C4-2B (cell line): ENCODE results near the gene ADGB.
A peak's percentile ranks its signal among the peaks of the same experiment; 100 is the strongest.

ENCODE experiments used
- H3K27ac ChIP-seq: fragments of 450-650 bp; 2 replicates; pipeline ENCODE4 v1.5.1; 2017
- ZFX ChIP-seq: fragments of 450-650 bp; IDR thresholded peaks from 2 replicates; pipeline ENCODE4 v1.6.1; 2017
- TF ChIP-seq, protein P1 (sequence below): fragments of 450-650 bp; conservative IDR thresholded peaks from 2 replicates; pipeline ENCODE4 v1.5.1; 2017; ENCODE audit warnings: mild to moderate bottlenecking

ADGB gene

GRCh38 chr6:146700078-146700686 is 101.4 kb downstream of the ADGB start:
- H3K27ac ChIP-seq = no peak overlapping the region
- TF ChIP-seq, protein P1, sequence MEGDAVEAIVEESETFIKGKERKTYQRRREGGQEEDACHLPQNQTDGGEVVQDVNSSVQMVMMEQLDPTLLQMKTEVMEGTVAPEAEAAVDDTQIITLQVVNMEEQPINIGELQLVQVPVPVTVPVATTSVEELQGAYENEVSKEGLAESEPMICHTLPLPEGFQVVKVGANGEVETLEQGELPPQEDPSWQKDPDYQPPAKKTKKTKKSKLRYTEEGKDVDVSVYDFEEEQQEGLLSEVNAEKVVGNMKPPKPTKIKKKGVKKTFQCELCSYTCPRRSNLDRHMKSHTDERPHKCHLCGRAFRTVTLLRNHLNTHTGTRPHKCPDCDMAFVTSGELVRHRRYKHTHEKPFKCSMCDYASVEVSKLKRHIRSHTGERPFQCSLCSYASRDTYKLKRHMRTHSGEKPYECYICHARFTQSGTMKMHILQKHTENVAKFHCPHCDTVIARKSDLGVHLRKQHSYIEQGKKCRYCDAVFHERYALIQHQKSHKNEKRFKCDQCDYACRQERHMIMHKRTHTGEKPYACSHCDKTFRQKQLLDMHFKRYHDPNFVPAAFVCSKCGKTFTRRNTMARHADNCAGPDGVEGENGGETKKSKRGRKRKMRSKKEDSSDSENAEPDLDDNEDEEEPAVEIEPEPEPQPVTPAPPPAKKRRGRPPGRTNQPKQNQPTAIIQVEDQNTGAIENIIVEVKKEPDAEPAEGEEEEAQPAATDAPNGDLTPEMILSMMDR = peak; percentile 79
- no peak for TF ChIP-seq ZFX

GRCh38 chr6:146701632-146702031 is 102.9 kb downstream of the ADGB start:
- TF ChIP-seq, protein P1 = no peak
- TF ChIP-seq ZFX = no peak
- H3K27ac ChIP-seq = no peak overlapping the region

- TF ChIP-seq ZFX = no peak
- TF ChIP-seq, protein P1 = no peak
- no peak overlapping the region for H3K27ac ChIP-seq
Observed at GRCh38 chr6:146709036-146709622, 110.4 kb downstream of the ADGB start.

GRCh38 chr6:146719387-146719786 is 120.6 kb downstream of the ADGB start:
- TF ChIP-seq, protein P1 = no peak
- TF ChIP-seq ZFX = no peak
- no peak overlapping the region for H3K27ac ChIP-seq

- no peak for TF ChIP-seq ZFX
- TF ChIP-seq, protein P1 = no peak
Observed at GRCh38 chr6:146739696-146740095, 140.9 kb downstream of the ADGB start.

DNA sequence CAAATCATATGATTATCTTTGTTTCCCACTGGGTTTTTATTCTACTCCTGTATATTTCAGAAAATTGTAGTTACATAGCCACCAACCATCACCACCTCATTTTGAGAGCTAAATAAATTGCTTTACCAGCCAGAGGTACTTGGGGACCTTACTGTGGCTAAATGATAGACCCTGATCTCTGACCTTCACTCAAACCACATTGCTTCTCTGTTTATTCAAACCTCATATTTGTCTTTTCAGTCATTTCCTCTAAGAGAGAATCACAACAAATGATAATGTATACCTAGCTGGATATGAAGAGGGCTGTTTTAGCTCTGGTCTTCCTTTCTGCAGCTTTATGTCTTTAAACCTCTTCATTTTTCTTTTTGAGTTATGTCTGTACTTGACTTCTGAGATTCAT is 142.8 kb downstream of the ADGB start:
- no peak for TF ChIP-seq ZFX
- no peak overlapping the region for H3K27ac ChIP-seq

More at GRCh38 chr6:146739696-146740095, 140.9 kb downstream of the ADGB start:
- no peak overlapping the region for H3K27ac ChIP-seq

GRCh38 chr6:146753306-146753705 is 154.5 kb downstream of the ADGB start:
- H3K27ac ChIP-seq = no peak overlapping the region
- TF ChIP-seq, protein P1 = no peak
- no peak for TF ChIP-seq ZFX

DNA sequence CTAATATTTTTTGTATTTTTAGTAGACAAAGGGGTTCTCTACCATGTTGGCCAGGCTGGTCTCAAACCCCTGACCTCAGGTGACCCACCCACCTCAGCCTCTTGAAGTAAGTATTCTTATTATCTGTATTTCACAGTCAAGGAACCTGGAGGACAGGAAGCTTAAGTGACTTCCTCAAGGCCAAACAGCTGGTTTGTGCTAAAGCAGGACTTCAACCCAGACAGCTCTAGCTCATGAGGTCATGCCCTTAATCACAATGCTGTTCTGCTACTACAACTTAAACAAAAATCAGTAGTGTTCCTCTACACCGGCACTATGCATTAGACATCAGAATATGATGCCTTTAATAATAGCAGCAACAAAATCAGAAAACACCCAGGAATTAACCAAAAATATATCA is 168.9 kb downstream of the ADGB start:
- TF ChIP-seq ZFX = no peak
- TF ChIP-seq, protein P1 = no peak

More for the DNA sequence above, 168.9 kb downstream of the ADGB start:
- no peak overlapping the region for H3K27ac ChIP-seq
